HS-27A (cell line): Measurements from ENCODE around the gene B4GALNT1.
"Not testable (repeated sequence)": the region's sequence is repeated elsewhere in the genome, so short reads cannot be mapped to it uniquely, and the experiment has no call there.

ENCODE experiments used
- DNase-seq: peaks from one replicate; pipeline ENCODE4 v3.0.0-alpha.2; 2012; ENCODE audit warnings: low read depth, missing footprints

The B4GALNT1 gene

DNA sequence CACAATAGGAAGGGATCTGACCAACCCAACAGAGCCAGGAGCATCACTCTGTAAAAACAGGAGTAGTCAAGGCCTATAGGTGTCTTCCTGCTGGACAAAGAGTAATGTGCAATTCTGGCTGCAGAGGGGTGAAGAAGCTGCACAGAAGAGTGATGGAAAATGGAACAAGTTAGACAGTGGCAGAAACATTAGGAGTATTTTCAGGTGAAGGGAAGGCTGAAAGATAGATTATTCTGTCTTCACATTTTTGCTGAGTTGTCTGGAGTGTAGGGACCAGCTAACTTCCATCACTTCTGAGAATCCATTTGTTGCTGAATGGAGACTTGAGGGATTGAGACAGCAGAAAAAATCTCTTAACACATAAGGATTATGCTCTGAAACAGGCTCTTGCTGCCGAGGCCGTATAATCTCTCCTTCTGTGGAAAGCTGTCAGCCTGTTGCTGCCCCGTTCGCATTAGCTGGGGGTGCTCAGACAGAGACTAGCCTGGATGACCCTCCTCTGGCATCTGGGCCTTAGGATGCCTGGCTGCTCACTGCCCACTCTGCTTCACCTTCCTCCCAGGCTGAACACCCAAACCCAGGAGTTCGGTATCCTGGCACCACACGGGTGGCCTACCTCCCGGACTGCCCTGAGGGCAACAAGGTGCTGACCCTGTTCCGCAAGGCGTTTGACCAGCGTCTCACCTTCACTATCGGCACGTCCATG is 24.9 kb downstream of the B4GALNT1 start:
- no peak for DNase-seq

DNA sequence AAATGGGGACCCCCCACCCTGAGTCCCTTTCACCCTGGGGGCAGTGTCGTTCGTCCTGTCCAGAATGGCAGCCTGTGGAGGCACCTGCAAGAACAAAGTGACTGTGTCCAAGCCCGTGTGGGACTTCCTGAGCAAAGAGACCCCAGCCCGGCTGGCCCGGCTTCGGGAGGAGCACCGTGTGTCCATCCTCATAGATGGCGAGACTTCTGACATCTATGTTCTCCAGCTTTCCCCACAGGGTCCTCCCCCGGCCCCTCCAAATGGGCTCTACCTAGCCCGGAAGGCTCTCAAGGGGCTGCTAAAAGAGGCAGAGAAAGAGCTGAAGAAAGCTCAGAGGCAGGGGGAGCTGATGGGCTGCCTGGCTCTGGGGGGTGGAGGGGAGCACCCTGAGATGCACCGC is 26.2 kb downstream of the B4GALNT1 start:
- DNase-seq, result no peak

DNA sequence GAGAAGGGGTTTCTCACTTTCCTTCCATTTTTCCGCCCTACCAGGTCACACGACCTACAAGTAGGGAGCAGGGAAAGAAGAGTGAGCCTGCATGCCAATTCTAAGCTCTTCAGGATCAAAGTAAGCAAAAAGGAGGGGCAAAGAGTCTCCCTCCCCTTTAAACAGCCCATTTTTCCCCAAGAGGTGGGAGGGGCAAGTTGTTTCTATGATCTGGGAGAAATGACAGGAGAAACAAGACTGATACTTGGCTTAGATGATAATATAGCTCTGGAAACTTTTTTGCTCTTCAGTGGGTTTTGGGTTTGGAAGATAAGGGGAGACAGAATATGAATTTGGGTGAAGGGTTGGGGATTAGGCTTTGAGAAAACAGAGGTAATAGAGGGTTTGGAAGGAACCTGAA is 26.6 kb downstream of the B4GALNT1 start:
- DNase-seq, result no peak

DNA sequence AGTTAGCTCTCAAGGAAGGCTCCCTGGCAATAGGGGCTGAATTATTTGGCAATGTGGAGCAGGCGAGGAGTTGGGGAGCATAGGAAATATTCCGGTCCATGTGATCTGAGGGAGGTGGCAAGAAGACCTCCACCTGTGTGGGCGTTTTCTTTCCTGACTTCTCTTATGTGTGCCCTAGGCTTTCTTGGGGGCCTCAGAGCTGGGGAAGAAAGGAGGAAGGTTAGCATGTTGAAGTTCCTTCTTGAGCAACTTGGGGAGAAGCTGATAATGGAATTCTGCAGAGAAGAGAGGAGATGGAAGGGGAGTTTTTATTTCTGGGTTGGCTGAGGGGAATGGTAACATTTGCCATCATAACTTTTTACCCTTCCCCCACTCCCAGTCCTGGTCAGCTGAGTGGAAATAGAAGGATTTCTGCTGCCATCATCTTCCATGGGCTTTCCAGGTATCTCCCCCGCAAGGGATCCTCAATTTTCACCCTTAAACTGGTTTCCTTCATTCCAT is 27.1 kb downstream of the B4GALNT1 start:
- DNase-seq, result no peak

DNA sequence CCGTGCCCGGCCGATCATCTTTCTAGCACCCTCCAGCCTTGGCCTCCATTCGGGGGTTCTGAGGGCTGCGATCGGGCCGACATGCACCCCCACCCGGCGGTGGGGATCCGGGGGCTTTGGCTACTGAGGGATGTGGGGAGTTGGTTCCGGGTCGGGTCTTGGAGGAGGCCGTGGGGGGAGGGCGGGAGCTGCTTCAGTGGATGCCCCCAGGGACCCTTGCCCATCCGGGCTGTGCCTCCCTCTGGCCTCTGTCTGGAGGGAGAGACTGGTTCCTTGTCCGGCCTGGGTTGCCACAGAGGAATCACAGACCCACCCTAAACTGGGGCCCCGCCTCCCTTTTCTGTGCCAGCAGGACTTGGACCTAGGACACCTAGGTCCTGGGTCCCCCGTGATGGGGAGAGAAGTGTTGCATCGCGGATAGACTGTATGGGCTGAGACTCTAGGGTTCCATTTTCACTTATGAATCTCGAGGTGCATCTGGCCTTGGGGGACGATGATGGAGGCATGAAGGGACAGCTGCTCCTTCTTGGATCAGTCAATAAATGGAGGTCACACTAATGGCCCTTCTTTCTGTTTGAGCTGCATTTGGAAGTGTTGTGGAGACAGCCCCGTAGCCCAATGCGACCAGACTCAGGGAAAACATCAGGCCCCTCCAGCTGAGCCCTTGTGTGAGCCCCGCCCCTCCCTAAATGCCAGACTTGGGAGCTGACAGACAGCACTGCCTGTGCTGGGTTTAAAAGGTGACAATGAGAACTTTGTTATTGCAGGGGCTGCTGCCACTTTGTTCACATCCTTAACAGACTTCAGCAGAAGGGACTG is 27.8 kb downstream of the B4GALNT1 start:
- DNase-seq, result no peak

DNA sequence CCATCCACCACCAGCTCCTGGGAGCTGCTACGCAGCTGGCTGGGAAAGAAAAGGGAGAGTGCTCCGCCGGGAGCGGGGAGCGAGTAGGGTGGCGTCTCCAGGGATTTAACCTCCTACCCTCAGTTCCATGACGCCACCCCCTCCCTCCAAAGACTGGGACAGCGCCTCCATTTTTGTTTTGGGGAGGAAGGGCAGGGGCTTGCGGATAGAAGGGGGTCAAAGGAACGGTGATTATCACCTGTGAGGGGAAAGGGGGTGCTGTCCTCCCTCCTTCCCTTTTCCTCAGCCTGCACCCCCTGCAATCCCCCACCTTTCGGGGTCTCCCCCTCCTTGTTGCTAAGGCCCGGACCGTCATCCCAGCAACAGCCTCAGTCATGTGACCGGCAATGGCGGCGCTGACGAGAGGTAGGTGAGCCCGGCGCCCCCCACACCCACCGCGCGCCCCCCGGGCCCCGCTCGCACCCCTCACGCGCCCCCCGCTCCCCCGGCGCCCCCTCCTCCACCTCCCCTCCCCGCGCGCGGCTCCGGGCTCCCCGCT is 28.5 kb downstream of the B4GALNT1 start, which contains the start of gene DTX3:
Gene DTX3, plus strand, starts transcription at position 371 of the 538 bp plus-strand sequence. CDS start 1,694 bp downstream, outside the sequence.
- no peak for DNase-seq

DNA sequence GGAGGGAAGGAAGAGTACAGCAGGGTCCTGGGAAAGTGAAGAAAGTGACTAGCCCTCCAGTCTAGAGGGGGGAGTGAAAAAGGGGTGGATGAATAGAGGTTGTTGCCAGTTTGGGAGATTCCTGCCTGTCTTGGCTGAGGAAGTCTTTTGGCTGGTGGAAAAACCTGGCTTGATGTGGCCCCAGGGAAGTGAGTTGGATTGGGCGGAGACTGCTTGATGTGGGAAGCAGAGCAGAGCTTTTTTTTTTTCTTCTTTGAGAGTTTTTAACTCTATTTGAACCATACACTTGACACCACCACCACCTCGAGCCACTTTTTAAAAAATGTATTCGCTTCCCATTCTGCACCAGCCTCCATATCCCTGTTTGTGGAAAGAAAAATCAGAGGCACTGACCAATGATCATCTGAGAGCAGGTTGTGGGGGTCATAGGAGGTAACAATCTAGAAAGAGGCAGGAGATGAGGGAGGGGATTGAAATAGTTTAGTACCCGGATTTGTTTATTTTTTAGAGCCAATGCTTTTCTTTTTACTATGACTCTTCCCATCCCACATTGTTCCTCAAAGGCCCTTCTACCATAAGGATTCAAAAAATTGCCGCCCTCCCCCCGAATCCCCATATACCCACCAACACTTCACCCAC is 29.1 kb downstream of the B4GALNT1 start:
- no peak for DNase-seq

DNA sequence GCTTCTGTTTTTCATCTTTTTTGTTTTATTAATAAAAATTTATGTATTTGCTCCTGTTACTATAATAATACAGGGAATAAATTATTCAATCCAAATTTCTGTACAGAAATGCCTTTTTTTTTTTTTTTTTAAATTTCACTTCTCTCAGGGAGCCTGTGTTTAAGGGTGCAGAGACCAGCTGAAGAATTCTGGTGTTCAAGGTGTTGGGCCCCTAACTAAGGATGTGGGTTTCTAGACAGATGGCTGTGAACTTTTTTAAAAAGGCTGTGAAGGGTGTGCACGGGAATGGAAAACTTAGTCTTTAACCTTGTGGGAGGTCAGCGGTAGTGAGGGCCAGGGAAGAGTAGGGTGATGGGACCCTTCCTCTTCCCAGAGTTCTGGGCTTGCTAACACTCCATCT is 29.7 kb downstream of the B4GALNT1 start:
- no peak for DNase-seq

DNA sequence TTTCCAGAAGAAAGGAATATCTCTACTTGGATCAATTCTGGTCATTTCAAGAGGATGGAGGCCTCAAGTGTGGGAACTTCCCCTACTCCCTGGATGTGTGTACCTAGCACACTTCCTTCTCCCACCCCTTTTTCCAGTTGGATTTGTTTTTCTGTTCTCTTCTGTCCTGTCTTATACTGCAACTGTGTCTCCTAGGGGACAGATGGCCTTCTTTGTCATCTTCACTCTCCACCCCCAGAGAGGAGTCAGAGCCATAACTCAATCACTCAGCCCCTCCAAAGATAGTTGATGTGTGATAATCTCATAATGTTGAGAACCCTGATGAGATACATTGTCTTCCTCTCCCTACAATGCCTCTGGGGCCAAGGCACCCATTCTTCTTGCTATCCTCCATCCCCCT is 30.5 kb downstream of the B4GALNT1 start:
- no peak for DNase-seq

DNA sequence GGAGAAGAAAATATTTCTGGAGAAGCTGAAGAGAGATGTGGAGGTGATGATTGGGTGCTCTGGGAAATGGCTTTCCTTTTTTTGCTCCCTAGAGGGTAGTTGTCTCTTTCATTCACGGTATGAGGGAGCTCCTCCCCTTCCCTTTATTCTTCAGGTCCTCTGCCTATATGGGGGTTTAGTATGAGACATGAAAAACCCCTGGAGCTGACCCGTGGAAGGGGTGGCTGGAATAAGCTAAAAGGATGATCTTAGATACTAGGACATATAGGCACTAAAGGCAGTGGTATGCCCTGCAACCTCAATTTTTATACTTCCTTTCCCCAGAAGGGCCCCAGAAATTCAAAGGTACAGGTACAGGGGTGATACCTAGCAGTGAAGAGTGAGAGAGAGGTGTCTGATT is 32.6 kb downstream of the B4GALNT1 start:
- DNase-seq, result no peak

DNA sequence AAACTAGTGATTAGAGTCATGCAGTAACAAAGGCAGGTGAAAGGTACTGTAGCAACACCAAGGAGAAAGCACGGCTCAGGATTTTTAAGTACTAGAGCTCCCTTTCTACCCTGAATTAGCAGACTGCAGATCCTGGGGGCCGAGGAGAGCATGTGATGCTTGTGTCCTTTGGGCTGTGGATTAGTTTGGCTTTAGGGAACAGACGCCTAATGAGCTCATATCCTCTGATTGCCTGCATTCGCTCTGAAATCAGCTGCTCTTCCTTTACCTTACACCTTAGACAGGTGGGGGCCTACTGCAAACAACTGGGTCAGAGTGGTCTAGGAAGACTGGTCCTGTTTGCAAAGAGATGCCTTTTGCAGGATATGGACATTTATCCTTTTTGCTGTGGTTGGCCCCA is 39.8 kb downstream of the B4GALNT1 start:
- DNase-seq, result no peak

DNA sequence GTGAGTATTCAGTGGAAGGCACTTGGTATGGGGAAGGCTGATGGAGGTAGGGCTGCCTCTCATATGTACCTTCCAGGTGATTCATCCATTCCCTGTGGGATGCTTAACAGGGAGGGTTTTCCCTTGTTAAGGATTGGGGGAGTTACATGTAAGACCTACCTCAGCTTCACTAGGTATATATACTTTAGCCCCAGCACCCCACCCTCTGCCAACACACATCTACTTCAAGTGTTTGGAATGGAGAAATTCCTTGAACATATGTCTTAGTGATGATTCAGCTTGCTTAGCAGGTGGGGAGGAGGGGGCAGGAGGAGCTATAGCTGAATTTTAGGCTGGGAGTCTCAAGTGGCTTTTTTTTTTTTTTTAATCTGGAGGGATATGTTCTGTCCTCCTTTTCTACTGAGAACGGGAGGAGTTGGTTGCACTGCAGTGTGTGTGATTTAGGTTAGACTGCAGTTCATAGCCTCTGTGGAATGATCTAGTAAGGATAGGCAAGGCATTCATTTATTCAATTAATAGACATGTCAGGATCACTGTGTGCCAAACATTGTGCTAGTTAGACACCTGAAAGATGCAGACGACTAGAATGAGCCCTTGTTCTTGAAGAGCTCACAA is 40.3 kb downstream of the B4GALNT1 start:
- DNase-seq, result no peak

DNA sequence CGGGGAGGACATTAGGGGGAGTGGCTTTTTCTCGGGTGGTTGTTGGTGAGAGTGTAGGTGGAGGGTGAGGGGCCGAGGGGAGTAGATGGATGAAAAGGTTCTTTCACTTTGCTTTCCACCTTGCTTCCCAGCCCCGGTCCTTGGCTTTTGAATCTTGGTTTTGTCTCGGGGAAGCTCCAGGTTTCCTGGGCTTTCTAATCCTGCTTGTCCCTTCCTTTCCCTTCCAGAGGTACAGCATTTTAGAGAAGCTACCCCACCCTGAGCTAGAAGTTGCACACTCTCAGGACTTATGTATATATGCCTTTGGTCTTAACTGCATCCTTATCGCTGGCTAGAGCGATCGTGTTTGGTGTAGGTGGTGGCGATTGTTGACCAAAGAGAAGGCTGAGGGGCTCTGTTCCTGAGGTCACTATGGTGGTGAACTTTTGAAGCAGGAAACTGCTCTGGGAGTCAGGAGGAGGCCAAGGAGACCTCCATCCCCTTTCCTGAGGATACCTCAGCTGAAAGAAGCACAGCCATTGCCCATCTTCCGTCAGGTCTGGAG is 41.1 kb downstream of the B4GALNT1 start:
- DNase-seq, result no peak

DNA sequence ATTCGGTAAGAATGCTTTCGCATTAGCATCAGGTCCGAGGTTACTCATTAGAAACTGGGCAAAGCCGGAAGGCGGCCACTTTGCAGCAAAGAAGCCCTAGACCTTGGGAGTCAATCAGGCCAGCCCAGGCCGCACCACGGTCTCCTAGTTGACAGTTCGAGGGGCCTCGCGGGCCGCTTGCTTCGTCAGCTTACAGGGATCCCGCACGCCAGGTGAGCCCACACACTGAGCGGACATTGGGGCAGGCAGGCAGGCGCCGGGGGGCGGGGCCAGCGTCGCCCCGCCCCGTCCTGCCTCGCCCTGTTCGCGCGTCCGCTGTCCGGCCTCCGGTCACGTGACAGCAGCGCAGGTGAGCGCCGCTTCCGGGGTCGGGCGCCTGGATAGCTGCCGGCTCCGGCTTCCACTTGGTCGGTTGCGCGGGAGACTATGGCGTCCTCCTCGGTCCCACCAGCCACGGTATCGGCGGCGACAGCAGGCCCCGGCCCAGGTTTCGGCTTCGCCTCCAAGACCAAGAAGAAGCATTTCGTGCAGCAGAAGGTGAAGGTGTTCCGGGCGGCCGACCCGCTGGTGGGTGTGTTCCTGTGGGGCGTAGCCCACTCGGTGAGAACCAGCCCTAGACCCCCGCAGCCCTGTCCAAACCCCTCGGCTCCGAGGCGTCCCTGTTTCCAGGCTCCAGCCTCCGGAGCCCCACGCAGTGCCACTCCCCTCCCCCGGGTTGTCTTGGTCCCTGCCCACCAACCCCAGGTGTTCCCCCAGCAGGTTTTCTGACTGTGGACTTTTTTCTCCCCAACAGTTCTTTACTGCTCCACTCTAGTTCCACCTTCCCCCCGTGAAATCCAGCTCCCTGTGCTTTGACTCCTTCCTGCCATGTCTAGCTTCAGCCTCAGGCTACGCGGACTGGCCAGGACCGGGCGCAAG is 41.9 kb downstream of the B4GALNT1 start, which contains the start of gene PIP4K2C:
Gene PIP4K2C, plus strand, starts transcription at position 329 of the 918 bp plus-strand sequence. Its CDS starts 98 bp downstream, at position 427.
- no peak for DNase-seq

DNA sequence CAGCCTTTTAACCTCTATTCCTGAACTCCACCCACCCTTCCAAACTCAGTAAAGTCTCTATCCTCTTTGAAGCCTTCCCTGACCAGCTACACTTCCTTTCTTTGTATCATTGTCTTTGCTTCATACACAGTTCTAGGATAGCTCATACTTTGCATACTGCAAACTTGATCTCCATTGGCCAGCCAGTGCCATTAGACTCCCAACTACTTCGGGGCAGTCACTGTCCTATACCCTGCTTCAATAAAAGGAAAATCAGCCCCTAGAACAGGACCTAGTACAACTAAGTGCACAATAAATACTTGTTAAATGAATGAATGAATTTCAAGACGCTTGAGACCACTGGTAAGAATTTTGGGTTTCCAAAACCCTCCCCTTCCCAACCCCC is 42.5 kb downstream of the B4GALNT1 start:
- no peak for DNase-seq

DNA sequence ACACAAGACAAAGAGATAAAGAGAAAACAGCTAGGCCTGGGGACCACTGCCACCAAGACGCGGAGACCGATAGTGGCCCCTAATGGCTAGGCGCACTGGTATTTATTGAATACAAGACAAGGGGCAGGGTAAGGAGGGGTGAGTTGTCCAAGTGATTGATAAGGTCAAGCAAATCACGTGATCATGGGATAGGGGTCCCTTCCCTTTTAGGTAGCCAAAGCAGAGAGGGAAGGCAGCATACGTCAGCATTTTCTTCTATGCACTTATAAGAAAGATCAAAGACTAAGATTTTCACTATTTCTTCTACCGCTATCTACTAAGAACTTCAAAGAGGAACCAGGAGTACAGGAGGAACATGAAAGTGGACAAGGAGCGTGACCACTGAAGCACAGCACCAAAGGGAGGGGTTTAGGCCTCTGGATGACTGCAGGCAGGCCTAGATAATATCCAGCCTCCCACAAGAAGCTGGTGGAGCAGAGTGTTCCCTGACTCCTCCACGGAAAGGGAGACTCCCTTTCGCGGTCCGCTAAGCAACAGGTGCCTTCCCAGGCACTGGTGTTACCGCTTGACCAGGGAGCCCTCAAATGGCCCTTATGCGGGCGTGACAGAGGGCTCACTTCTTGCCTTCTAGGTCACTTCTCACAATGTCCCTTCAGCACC is 43.9 kb downstream of the B4GALNT1 start:
- DNase-seq, result not testable (repeated sequence)

DNA sequence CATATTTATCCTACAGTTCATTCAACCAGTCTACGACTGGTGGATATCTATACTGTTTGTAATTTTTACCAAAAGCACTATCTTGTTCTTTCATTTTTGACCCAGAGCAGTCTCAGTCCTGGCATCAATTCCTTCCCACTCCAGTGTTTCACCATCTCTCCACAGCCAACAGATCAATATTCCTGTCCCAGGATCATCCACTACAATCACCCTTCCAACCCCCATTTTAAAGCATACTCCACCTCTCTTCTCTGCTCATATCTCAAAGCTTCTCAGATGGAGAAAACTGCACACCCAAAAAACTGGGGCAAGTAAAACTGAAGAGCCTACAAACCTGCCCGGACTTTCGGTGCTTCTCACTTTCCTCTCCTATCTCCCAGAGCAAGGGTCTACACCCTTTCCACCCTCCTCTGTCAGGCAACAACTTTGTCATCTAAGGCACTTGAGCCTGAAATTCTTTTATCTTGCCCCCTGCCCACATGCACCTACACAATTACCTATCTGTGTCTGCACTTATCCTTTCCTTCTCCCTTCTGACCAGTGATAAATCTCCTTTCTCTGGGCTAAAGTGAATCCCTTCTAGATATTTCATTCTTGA is 46.1 kb downstream of the B4GALNT1 start:
- no peak for DNase-seq

DNA sequence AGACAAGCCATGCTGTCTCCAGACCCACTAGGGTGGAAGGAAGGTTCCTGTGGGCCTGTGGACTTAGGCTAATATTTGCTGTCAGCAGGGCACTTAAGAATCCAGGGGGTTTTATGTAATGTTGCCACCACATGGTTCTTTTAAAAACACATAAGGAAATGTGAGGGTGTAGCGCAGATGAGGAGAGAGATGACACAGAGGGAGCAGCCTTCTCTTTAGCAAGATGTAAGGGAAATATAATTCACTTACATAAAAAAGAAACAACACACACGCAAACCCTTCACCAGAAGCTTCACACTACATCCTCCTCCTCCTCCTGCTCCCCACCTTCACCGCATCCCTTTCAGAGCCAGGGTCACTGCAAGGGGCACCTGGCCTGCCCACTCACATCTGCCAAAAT is 46.9 kb downstream of the B4GALNT1 start:
- DNase-seq, result no peak

DNA sequence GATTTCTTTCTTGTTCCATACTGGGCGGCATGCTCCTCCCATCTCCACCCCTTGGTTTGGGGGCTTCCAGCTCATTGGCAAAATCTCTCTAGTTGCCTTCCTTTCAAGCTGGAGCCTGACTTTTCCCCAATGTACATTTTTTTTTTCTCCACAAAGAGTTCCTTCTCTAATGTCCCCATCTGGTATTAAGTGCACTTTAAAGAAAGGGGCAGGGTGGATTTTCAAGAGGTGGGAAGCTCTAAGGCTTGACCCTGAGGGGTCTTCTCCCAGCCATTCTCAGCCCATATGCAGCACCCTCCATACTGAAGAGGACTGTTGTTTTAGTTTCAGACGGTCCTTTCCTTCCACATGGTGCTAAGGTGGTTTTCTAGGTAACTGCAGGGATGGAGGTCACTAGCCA is 47.8 kb downstream of the B4GALNT1 start:
- no peak for DNase-seq

DNA sequence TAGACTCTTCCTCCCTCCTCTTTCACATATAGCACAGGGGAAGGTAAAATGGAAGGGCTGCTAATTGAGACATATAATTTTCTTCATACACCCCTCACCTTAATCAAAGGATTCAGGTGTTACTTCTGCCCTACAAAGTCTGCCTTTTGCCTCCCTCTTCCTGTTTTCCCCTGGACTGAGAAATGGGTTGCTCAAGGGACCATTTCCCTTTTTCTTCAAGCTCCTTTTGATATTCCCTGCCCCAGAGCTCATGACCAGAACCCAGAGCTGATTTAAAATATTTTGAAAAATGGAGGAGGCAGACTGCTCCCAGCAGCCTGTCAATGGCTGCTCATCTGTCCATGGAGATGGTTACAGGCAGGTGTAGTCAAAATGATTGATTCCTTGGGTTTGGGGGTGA is 48.3 kb downstream of the B4GALNT1 start:
- DNase-seq, result no peak
